Measurements from ENCODE around the gene S100A4.

DNA sequence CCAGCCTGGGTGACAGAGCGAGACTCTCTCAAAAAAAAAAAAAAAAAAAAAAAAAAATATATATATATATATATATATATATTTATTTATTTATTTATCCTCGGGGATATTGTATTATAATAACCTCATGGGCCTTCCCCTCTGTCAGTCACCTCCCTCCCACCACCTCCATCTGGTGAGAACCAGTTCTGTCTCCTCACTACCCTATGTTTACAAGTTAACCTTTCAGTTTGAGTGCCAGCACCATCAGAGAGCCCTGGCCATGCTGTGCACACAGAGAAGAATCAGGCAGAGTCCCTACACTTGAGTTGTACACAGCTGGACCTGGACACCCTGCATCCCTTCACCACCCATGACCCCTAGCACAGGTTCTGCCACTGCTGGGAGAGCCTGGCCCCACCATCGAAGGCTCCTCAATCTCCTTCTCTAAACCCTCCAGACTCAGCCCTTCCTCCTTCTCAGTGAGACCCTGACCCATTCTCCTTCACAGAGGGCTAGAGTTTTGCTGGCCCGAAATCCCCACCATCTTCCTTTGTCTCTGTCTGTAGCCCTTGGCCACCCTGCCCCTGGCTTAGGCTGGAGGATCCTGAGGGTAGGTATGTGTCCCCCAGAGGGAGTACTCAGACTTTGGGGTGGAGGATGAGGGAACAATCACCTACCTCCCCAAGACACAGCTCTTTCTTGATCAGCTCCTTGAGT lies 6.1 kb downstream of the S100A4 start:
- TF ChIP-seq, protein P1, sequence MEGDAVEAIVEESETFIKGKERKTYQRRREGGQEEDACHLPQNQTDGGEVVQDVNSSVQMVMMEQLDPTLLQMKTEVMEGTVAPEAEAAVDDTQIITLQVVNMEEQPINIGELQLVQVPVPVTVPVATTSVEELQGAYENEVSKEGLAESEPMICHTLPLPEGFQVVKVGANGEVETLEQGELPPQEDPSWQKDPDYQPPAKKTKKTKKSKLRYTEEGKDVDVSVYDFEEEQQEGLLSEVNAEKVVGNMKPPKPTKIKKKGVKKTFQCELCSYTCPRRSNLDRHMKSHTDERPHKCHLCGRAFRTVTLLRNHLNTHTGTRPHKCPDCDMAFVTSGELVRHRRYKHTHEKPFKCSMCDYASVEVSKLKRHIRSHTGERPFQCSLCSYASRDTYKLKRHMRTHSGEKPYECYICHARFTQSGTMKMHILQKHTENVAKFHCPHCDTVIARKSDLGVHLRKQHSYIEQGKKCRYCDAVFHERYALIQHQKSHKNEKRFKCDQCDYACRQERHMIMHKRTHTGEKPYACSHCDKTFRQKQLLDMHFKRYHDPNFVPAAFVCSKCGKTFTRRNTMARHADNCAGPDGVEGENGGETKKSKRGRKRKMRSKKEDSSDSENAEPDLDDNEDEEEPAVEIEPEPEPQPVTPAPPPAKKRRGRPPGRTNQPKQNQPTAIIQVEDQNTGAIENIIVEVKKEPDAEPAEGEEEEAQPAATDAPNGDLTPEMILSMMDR (IDR thresholded peaks at IDR 0.05): no peak
- no peak for TF ChIP-seq POLR2A (IDR thresholded peaks at IDR 0.05)
